ENCODE measurements around the gene RFX3. TPM values are rescaled to one million over a fixed set of nuclear protein-coding genes. Genes with fewer than 3 reads are reported as not detected.

Gene RFX3
- total RNA-seq, 1 experiment from 2014 or later = 8.4 TPM

GRCh38 chr9:3479514-3480352 is 46.1 kb downstream of the RFX3 start:
- intact Hi-C loops (cut with micrococcal nuclease; ENCODE audit: unreplicated experiment) = no loop called here
- BruUV-seq (replicated peaks) = no TSS peak
- Histone ChIP-seq H3K36me3 (ENCODE audit: low read depth) (no peaks in the 10 kb centered on the region), H3K79me2 (ENCODE audit: low read depth) (no peaks in the 10 kb centered on the region), H3F3A (ENCODE audit: insufficient read depth, low read depth) (no peaks in the 10 kb centered on the region), H3K9me3 (ENCODE audit: insufficient read depth, low read depth) (no peaks in the 10 kb centered on the region), H3K9me2 (ENCODE audit: insufficient read depth) (no peaks in the 10 kb centered on the region), H2AFZ (no peak overlapping the region), H3K4me2 (no peak overlapping the region), H3K27me3 (ENCODE audit: insufficient read depth, low read depth) (no peaks in the 10 kb centered on the region), H4K20me1 (ENCODE audit: insufficient read depth) (no peaks in the 10 kb centered on the region), H3K4me1 (replicated peaks; ENCODE audit: insufficient read depth) (peaks cover 6% of the 10 kb centered on the region; the same call in 1 of the 2 replicates), H3K27ac (no peak overlapping the region), H3K4me3 (no peak overlapping the region)
- ChIA-PET POLR2A (ENCODE audit: unreplicated experiment) (no interaction called here), CTCF (no interaction called here)
- no peak for DNase-seq
- no peak for TF ChIP-seq EZH2 (IDR thresholded peaks at IDR 0.05; ENCODE audit: low read depth)
- no peak for TF ChIP-seq CTCF (conservative IDR thresholded peaks at IDR 0.05)

- peak in 1 of 2 experiments; percentile 10 for DNase-seq
- no peaks in the 10 kb centered on the region for H3K9me2 ChIP-seq (ENCODE audit: insufficient read depth)
- H3K4me3 ChIP-seq = no peak overlapping the region
- no peak for TF ChIP-seq CTCF (conservative IDR thresholded peaks at IDR 0.05)
- no peak for TF ChIP-seq EZH2 (IDR thresholded peaks at IDR 0.05; ENCODE audit: low read depth)
- H2AFZ ChIP-seq = no peak overlapping the region
- no peaks in the 10 kb centered on the region for H3K27me3 ChIP-seq (ENCODE audit: insufficient read depth, low read depth)
- ChIA-PET POLR2A (ENCODE audit: unreplicated experiment) (no interaction called here), CTCF (no interaction called here)
- H3K79me2 ChIP-seq (ENCODE audit: low read depth) = no peaks in the 10 kb centered on the region
- no TSS peak for BruUV-seq (replicated peaks)
- no peaks in the 10 kb centered on the region for H3K36me3 ChIP-seq (ENCODE audit: low read depth)
- H3K4me2 ChIP-seq = no peak overlapping the region
- H3K4me1 ChIP-seq (replicated peaks; ENCODE audit: insufficient read depth) = peaks cover 6% of the 10 kb centered on the region; the same call in 1 of the 2 replicates
- no peaks in the 10 kb centered on the region for H3K9me3 ChIP-seq (ENCODE audit: insufficient read depth, low read depth)
- no peaks in the 10 kb centered on the region for H4K20me1 ChIP-seq (ENCODE audit: insufficient read depth)
- intact Hi-C loops (cut with micrococcal nuclease; ENCODE audit: unreplicated experiment) = no loop called here
- no peak overlapping the region for H3K27ac ChIP-seq
- H3F3A ChIP-seq (ENCODE audit: insufficient read depth, low read depth) = no peaks in the 10 kb centered on the region
Measured at GRCh38 chr9:3478549-3478953, 47.2 kb downstream of the RFX3 start.

GRCh38 chr9:3477236-3477834 is 48.5 kb downstream of the RFX3 start:
- Histone ChIP-seq H3K9me2 (ENCODE audit: insufficient read depth) (no peaks in the 10 kb centered on the region), H3K9me3 (ENCODE audit: insufficient read depth, low read depth) (no peaks in the 10 kb centered on the region), H3K4me3 (no peak overlapping the region), H3K27ac (no peak overlapping the region), H3K36me3 (ENCODE audit: low read depth) (no peaks in the 10 kb centered on the region), H3K4me1 (replicated peaks; ENCODE audit: insufficient read depth) (peaks cover 6% of the 10 kb centered on the region; the same call in 1 of the 2 replicates), H3F3A (ENCODE audit: insufficient read depth, low read depth) (no peaks in the 10 kb centered on the region), H3K27me3 (ENCODE audit: insufficient read depth, low read depth) (no peaks in the 10 kb centered on the region), H4K20me1 (ENCODE audit: insufficient read depth) (no peaks in the 10 kb centered on the region), H2AFZ (no peak overlapping the region), H3K79me2 (ENCODE audit: low read depth) (no peaks in the 10 kb centered on the region), H3K4me2 (no peak overlapping the region)
- no TSS peak for BruUV-seq (replicated peaks)
- intact Hi-C loops (cut with micrococcal nuclease; ENCODE audit: unreplicated experiment) = no loop called here
- ChIA-PET POLR2A (ENCODE audit: unreplicated experiment) (no interaction called here), CTCF (no interaction called here)
- TF ChIP-seq CTCF (conservative IDR thresholded peaks at IDR 0.05) = no peak
- no peak for TF ChIP-seq EZH2 (IDR thresholded peaks at IDR 0.05; ENCODE audit: low read depth)
- DNase-seq = no peak

Measured in PC-9 (cell line).